Duodenal mucosa (tissue), 2 donors: ENCODE results near the gene MGMT.

Experiments
- H3K27ac ChIP-seq: one replicate; pipeline ENCODE4 v1.7.0; 2013; ENCODE audit warnings: low read depth, low read length
- H3K27me3 ChIP-seq, 2 donors: one replicate each; pipeline ENCODE4 v1.7.0; 2013; ENCODE audit warnings: low read length in 2 of 2, control low read depth in 1 of 2; ENCODE audit not compliant: insufficient read depth in 2 of 2, control insufficient read depth in 1 of 2
- H3K36me3 ChIP-seq, 2 donors: one replicate each; pipeline ENCODE4 v1.7.0; 2013; ENCODE audit warnings: low read length in 2 of 2, control low read depth in 1 of 2; ENCODE audit not compliant: insufficient read depth in 2 of 2, control insufficient read depth in 1 of 2
- H3K4me1 ChIP-seq, 2 donors: one replicate each; pipeline ENCODE4 v1.7.0; 2013; ENCODE audit warnings: low read length in 2 of 2, control low read depth in 1 of 2; ENCODE audit not compliant: insufficient read depth in 2 of 2, control insufficient read depth in 1 of 2
- H3K4me3 ChIP-seq, 2 donors: one replicate each; pipeline ENCODE4 v1.7.0; 2013; ENCODE audit warnings: low read length in 2 of 2, low read depth in 1 of 2
- H3K9ac ChIP-seq, 2 donors: one replicate each; pipeline ENCODE4 v1.7.0; 2013; ENCODE audit warnings: low read length in 2 of 2, low read depth in 1 of 2
- H3K9me3 ChIP-seq, 2 donors: one replicate each; pipeline ENCODE4 v1.7.0; 2013; ENCODE audit warnings: low read length in 2 of 2, control low read depth in 1 of 2; ENCODE audit not compliant: control insufficient read depth in 1 of 2

The MGMT gene

GRCh38 chr10:129716881-129717280 is 249.8 kb downstream of the MGMT start:
- no peaks in the 10 kb centered on the region for H3K4me1 ChIP-seq

GRCh38 chr10:129717816-129718547 is 250.9 kb downstream of the MGMT start:
- Histone ChIP-seq H3K9me3 (no peaks in the 10 kb centered on the region), H3K9ac (no peak overlapping the region), H3K27ac (no peak overlapping the region), H3K27me3 (no peaks in the 10 kb centered on the region), H3K4me3 (no peak overlapping the region), H3K4me1 (no peaks in the 10 kb centered on the region), H3K36me3 (peaks cover 0 to 3% of the 10 kb centered on the region in 2 donors)

More at GRCh38 chr10:129716881-129717280, 249.8 kb downstream of the MGMT start:
- Histone ChIP-seq H3K9ac (no peak overlapping the region), H3K4me3 (no peak overlapping the region), H3K27me3 (no peaks in the 10 kb centered on the region), H3K36me3 (peaks cover 0 to 3% of the 10 kb centered on the region in 2 donors), H3K27ac (no peak overlapping the region), H3K9me3 (no peaks in the 10 kb centered on the region)

- Histone ChIP-seq H3K27me3 (no peaks in the 10 kb centered on the region), H3K36me3 (peaks cover 0 to 3% of the 10 kb centered on the region in 2 donors), H3K4me1 (no peaks in the 10 kb centered on the region), H3K4me3 (no peak overlapping the region), H3K9ac (no peak overlapping the region), H3K9me3 (no peaks in the 10 kb centered on the region), H3K27ac (no peak overlapping the region)
These were observed 251.7 kb downstream of the MGMT start for GRCh38 chr10:129718548-129719414.

GRCh38 chr10:129719415-129719739 is 252.3 kb downstream of the MGMT start:
- no peak overlapping the region for H3K27ac ChIP-seq
- H3K4me3 ChIP-seq: no peak overlapping the region
- H3K4me1 ChIP-seq: no peaks in the 10 kb centered on the region
- H3K9ac ChIP-seq: no peak overlapping the region
- peaks cover 0 to 3% of the 10 kb centered on the region in 2 donors for H3K36me3 ChIP-seq
- no peaks in the 10 kb centered on the region for H3K9me3 ChIP-seq
- no peaks in the 10 kb centered on the region for H3K27me3 ChIP-seq

- Histone ChIP-seq H3K27me3 (no peaks in the 10 kb centered on the region), H3K4me3 (no peak overlapping the region), H3K9ac (no peak overlapping the region), H3K27ac (no peak overlapping the region), H3K9me3 (no peaks in the 10 kb centered on the region), H3K36me3 (peaks cover 0 to 3% of the 10 kb centered on the region in 2 donors), H3K4me1 (no peaks in the 10 kb centered on the region)
These were observed 253.0 kb downstream of the MGMT start for GRCh38 chr10:129719889-129720590.

GRCh38 chr10:129725011-129725410 is 258.0 kb downstream of the MGMT start:
- no peaks in the 10 kb centered on the region for H3K36me3 ChIP-seq
- peaks cover 0 to 8% of the 10 kb centered on the region in 2 donors for H3K9me3 ChIP-seq
- no peaks in the 10 kb centered on the region for H3K27me3 ChIP-seq
- no peak overlapping the region for H3K4me3 ChIP-seq
- H3K4me1 ChIP-seq: no peaks in the 10 kb centered on the region
- H3K9ac ChIP-seq: no peak overlapping the region
- H3K27ac ChIP-seq: no peak overlapping the region

GRCh38 chr10:129725482-129725881 is 258.4 kb downstream of the MGMT start:
- no peak overlapping the region for H3K4me3 ChIP-seq

GRCh38 chr10:129725890-129726631 is 259.0 kb downstream of the MGMT start:
- no peak overlapping the region for H3K9ac ChIP-seq
- no peaks in the 10 kb centered on the region for H3K36me3 ChIP-seq
- no peaks in the 10 kb centered on the region for H3K27me3 ChIP-seq
- peaks cover 0 to 8% of the 10 kb centered on the region in 2 donors for H3K9me3 ChIP-seq
- no peak overlapping the region for H3K27ac ChIP-seq
- H3K4me3 ChIP-seq: no peak overlapping the region
- H3K4me1 ChIP-seq: no peaks in the 10 kb centered on the region

More at GRCh38 chr10:129725482-129725881, 258.4 kb downstream of the MGMT start:
- Histone ChIP-seq H3K4me1 (no peaks in the 10 kb centered on the region), H3K27me3 (no peaks in the 10 kb centered on the region), H3K9ac (no peak overlapping the region), H3K27ac (no peak overlapping the region), H3K9me3 (peaks cover 0 to 8% of the 10 kb centered on the region in 2 donors), H3K36me3 (no peaks in the 10 kb centered on the region)

- no peak overlapping the region for H3K9ac ChIP-seq
- no peaks in the 10 kb centered on the region for H3K4me1 ChIP-seq
- H3K36me3 ChIP-seq: no peaks in the 10 kb centered on the region
- H3K4me3 ChIP-seq: no peak overlapping the region
- peaks cover 0 to 8% of the 10 kb centered on the region in 2 donors for H3K9me3 ChIP-seq
- H3K27ac ChIP-seq: no peak overlapping the region
- H3K27me3 ChIP-seq: no peaks in the 10 kb centered on the region
These were observed 260.0 kb downstream of the MGMT start for GRCh38 chr10:129727071-129727470.
